Measurements from ENCODE around the gene GAREM1. TPM values are rescaled to one million over a fixed set of nuclear protein-coding genes. Genes with fewer than 3 reads are reported as not detected.

The GAREM1 gene
- polyA plus RNA-seq, 3 donors = 29.9 to 37.4 (median 34.2) TPM

- peak in 5 of 11 donors; percentile 25 to 48 (median 38) for DNase-seq (ENCODE audit: extremely low read depth in 1 of 11, low read depth in 9 of 11, low spot score in 4 of 11)
These were observed 1.5 kb downstream of the GAREM1 start for GRCh38 chr18:32469190-32469651.

- DNase-seq (ENCODE audit: extremely low read depth in 1 of 11, low read depth in 9 of 11, low spot score in 4 of 11) = no peak
These were observed 2.4 kb downstream of the GAREM1 start for GRCh38 chr18:32468147-32468845.

- DNase-seq (ENCODE audit: extremely low read depth in 1 of 11, low read depth in 9 of 11, low spot score in 4 of 11) = no peak
These were observed 8.9 kb downstream of the GAREM1 start for GRCh38 chr18:32461709-32462272.

DNA sequence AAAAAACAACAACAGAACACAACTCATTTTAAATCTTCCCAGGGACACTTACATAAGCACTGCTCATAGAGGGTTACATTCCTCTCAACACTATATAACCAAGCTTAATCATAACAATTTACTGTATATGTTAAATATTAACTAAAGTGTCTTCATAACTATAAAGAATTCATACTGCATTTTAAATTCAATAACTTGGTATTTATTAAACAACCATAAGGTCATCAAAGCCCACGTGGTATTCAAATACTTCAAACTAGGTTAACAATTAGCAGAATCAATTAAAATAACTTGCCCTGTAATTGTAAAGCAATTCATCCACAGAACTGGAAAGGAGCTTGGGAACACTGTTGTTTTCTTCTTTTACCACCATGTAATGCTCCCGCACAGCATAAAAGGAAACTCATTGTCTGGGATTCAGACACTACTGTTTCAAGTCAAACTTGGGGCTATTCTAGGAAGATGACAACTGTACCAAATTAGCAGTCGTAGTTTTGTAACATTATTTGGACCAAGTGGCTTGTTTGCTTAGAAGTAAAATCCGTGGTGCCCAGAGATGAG, 10.4 kb downstream of the GAREM1 start:
- peak in 2 of 11 donors; percentile 31 to 38 for DNase-seq (ENCODE audit: extremely low read depth in 1 of 11, low read depth in 9 of 11, low spot score in 4 of 11)

GRCh38 chr18:32459361-32460101, 11.2 kb downstream of the GAREM1 start:
- peak in 2 of 11 donors; percentile 25 to 29 for DNase-seq (ENCODE audit: extremely low read depth in 1 of 11, low read depth in 9 of 11, low spot score in 4 of 11)

DNA sequence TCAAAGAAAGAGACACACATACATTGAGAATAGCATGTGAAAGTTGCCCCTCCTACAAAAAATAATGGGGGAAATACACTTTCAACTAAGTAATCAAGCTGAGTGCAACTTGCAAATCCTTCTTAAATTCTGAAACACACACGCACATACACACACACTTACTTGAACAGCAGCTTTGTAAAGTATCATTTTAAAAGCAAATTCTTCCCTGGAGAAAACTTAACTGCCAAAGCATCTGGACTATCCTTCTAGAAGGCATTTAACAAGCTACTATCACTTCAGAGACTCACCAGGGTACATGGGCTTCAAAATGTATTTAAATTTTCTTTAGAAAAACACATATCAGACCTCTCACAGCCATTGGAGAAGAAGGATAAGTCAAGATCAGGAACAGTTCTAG, 15.3 kb downstream of the GAREM1 start:
- DNase-seq (ENCODE audit: extremely low read depth in 1 of 11, low read depth in 9 of 11, low spot score in 4 of 11) = no peak

DNA sequence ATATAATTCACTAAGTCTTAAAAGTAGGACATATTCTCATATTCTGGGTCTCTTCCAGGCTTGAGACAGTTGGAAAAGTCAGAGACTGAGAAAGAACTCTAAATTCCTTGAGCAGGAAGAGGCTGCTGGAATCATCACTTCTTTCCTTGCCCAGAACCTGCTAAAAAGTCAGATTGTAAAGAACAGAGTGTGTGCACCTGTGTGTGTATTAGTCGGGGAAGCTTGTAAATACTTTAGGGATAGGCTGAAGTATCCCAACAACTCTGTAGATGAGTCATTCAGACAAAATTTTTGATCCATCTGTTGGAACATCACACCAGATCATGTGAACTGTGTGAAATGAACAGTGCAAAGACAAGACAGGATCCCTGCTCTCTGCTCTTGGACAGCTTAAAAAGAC, 16.1 kb downstream of the GAREM1 start:
- DNase-seq (ENCODE audit: extremely low read depth in 1 of 11, low read depth in 9 of 11, low spot score in 4 of 11) = no peak

DNA sequence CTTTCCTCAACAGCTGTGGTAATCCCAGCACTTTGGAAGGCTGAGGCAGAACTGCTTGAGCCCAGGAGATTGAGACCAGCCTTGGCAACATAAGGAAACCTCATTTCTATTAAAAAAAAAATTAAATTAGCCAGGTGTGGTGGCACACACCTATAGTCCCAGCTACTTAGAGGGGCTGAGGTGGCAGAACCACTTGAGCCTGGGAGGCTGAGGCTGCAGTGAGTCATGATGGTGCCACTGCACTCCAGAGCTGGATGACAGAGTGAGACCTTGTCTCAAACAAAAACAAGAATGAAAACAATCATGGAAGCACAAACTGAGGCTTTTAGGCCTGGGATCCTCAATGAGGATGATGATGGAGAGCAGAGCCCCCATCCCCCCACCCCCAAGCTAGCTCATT, 19.8 kb downstream of the GAREM1 start:
- DNase-seq (ENCODE audit: extremely low read depth in 1 of 11, low read depth in 9 of 11, low spot score in 4 of 11) = no peak

DNA sequence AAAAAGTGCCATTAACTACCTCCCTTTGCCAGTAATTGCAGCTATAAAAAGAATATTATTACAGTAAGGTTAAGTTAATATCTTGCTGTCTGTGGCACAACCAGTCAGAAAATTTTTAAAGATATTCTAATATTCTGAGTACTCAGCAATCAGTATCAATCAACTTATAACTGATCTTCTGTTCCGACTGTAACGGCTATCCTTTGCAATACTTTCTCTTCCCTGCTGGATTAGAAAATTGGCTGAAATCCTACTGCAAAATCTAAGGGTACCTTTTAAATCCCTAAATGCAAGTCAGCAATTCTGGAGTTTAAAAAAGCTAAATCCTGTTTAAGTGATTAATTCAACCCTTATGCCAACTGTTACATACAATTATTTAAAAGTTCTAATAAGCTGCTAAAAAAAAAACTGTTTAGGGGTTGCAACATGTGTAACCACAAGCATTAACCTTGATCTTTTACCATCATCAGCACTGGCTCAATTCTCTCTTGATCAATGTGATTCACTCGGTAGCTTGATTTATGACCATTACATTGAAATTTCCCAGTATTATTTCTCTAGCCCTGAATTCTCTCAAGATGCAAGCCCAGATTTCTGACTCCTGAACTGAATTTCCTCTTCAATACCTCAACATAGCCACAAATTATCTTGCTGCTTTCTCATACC, 20.5 kb downstream of the GAREM1 start:
- no peak for DNase-seq (ENCODE audit: extremely low read depth in 1 of 11, low read depth in 9 of 11, low spot score in 4 of 11)

GRCh38 chr18:32446780-32447179, 23.9 kb downstream of the GAREM1 start:
- DNase-seq (ENCODE audit: extremely low read depth in 1 of 11, low read depth in 9 of 11, low spot score in 4 of 11) = no peak

GRCh38 chr18:32445846-32446245, 24.8 kb downstream of the GAREM1 start:
- no peak for DNase-seq (ENCODE audit: extremely low read depth in 1 of 11, low read depth in 9 of 11, low spot score in 4 of 11)

GRCh38 chr18:32443706-32444215, 26.9 kb downstream of the GAREM1 start:
- no peak for DNase-seq (ENCODE audit: extremely low read depth in 1 of 11, low read depth in 9 of 11, low spot score in 4 of 11)

- no peak for DNase-seq (ENCODE audit: extremely low read depth in 1 of 11, low read depth in 9 of 11, low spot score in 4 of 11)
These were observed 27.5 kb downstream of the GAREM1 start for GRCh38 chr18:32443033-32443705.

DNA sequence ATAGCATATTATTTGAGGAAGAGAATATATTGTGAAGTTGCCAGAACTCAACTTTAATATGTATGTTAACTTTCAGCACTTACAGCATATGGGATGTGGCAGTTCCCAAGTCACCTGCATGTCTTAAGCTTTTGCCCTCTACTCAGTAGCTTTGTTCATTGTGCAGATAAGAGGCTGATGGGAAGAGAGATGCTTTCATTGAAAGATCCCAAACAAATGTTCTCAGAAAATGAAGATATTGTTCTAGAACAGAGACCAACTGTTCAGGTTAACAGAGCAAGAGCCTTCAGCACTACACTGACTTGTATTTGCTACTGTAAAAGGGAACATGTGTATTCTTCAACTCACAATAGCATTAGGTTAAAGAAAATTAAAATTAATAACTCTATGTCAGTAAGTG, 28.1 kb downstream of the GAREM1 start:
- no peak for DNase-seq (ENCODE audit: extremely low read depth in 1 of 11, low read depth in 9 of 11, low spot score in 4 of 11)

DNA sequence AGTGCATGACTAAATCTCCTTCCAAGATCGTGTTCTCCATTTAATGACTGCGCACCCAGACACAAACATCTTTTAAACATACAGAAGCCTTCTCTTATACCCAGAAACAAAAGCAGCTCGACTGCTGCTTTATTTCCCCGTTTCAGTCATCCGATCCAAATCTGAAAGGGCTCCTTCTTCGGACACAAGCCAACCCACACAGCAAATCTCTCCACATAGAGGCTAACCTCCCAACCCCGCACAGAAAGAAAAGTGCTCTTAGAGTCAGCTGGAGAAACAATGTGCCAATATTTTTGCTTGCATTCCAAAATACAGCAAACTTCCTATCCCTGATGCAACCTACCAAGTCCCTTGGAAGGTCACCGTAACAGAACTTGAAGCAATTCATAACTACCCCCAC, 29.1 kb downstream of the GAREM1 start:
- DNase-seq (ENCODE audit: extremely low read depth in 1 of 11, low read depth in 9 of 11, low spot score in 4 of 11) = no peak

GRCh38 chr18:32440518-32440917, 30.2 kb downstream of the GAREM1 start:
- no peak for DNase-seq (ENCODE audit: extremely low read depth in 1 of 11, low read depth in 9 of 11, low spot score in 4 of 11)

DNA sequence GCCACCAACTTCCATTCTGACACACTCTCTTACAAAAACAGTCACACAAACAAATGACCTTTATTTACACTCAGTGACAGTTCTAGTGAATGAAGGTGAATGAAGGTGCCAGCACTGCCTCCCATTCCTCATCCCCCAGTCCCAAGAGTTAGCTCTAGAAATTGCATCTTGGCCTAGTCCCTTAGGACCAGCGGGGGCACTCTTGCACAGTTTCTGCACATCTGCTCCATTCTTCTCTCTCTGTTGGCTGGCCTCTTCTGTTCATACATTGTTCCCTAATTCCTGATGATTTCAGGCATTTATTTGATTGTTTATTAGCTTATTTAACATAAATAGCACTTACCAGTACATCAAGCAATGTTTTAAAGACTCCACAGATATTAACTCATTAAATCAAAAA, 30.9 kb downstream of the GAREM1 start:
- DNase-seq (ENCODE audit: extremely low read depth in 1 of 11, low read depth in 9 of 11, low spot score in 4 of 11) = no peak

DNA sequence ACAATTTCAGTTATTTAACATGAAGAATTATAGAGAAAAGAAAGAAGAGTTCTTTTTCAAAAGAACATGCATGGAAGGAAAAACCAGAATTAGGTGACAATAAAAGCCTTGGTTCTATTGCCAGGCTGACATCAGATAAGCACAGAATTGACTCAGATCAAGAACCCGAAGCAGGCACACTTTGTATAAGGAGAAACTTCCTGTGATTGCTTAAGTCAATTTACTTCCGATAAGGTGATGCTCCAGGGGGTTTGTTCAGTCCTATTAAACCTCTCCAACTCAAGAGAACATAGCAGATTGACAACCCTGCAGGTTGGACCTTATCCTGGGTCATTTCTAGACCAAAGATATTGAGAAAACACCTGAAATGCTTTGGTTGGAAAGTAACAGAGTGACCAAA, 31.4 kb downstream of the GAREM1 start:
- no peak for DNase-seq (ENCODE audit: extremely low read depth in 1 of 11, low read depth in 9 of 11, low spot score in 4 of 11)

DNA sequence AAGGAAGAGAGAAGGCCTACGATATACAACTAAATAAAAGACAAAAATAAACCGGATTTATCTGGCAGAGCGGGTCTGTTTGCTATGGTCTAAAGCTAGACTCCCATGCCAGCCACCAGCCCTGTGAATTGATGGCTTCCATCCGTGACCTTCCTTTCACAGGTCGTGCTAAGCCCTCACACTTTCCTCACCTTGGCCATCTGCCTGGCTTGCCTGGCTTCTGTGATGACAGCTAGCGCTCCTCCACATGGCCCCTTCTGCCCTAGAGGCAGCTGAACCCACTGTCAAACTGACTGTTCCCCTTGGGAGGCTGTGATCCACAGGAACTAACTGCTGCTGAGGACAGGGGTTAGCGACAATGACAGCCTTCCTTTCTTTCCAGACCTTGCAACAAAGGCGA, 32.5 kb downstream of the GAREM1 start:
- DNase-seq (ENCODE audit: extremely low read depth in 1 of 11, low read depth in 9 of 11, low spot score in 4 of 11) = no peak

All from renal cortex interstitium (tissue), 11 donors.